NCI-H2029 treated with DMSO at 0.1 percent for 48 hours (cell line): Measurements from ENCODE around the gene ENKD1.

ENCODE experiments used
- DNase-seq: peaks from one replicate; lab custom pipeline; 2025; lab: John Stamatoyannopoulos, UW

ENKD1 gene

GRCh38 chr16:67662653-67663010 lies 3.9 kb downstream of the ENKD1 start:
- DNase-seq, result no peak

DNA sequence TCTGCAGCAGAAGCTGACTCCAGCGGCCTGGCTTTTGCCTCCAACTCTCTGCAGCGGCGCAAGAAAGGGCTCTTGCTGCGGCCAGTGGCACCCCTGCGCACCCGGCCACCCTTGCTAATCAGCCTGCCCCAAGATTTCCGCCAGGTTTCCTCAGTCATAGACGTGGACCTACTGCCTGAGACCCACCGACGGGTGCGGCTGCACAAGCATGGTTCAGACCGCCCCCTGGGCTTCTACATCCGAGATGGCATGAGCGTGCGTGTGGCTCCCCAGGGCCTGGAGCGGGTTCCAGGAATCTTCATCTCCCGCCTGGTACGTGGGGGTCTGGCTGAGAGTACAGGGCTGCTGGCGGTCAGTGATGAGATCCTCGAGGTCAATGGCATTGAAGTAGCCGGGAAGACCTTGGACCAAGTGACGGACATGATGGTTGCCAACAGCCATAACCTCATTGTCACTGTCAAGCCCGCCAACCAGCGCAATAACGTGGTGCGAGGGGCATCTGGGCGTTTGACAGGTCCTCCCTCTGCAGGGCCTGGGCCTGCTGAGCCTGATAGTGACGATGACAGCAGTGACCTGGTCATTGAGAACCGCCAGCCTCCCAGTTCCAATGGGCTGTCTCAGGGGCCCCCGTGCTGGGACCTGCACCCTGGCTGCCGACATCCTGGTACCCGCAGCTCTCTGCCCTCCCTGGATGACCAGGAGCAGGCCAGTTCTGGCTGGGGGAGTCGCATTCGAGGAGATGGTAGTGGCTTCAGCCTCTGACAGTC lies 4.5 kb downstream of the ENKD1 start:
- no peak for DNase-seq

- no peak for DNase-seq
Observed at GRCh38 chr16:67661101-67661761, 5.3 kb downstream of the ENKD1 start.

- DNase-seq, result peak; percentile 7
Observed at GRCh38 chr16:67660564-67661028, 6.0 kb downstream of the ENKD1 start, which contains the start of gene PARD6A. Gene PARD6A, plus strand, starts transcription at chr16:67660960. Its CDS starts 79 bp downstream, at chr16:67661039.

DNA sequence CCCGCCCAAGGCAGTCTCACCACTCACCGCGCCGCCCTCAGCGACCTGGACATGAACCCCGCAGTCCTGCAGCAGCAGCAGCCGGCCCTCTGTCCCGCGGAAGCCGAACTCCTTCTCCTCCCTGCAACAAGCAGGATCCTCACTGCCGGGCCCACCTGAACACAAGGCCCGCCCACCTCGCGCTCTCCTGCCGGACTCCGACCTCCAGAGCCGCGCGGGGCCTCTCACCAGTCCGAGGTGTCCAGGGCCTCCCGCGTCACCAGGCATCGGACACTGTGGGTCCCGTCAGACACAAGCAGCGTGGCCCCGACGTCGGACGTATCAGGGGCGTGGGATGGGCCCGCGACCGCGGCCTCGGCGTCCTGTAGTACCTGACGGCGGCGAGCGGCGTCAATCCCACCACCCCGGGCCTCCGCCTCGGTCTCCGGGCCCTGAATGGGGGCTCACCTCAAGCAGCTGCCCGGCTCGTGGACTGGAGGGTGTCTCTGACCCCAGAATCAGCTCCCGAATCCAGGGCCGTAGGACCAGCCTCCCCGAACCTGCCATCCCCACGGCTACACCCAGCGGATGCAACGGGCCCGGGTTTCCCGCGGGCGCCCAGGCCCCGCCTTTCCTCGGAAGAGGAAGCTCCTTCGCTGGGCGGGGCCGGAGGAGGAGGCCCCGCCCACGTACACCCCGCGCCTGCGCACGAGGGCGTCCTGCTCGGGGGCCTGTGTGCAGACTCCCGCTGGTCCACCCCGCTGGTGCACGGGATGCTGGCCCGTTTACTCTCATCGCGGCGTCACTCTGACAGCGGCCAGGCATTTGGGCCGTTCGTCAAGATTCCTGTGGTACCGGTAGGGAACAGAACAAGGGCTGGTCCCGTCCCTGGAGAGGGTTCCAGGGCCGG lies 6.6 kb downstream of the ENKD1 start, which contains the start of gene ACD:
ACD (minus strand) TSS at position 586 of the 889 bp plus-strand sequence; CDS start at position 546, 40 bp downstream.
- peak; percentile 18 for DNase-seq

- no peak for DNase-seq
Observed at GRCh38 chr16:67658849-67659674, 7.5 kb downstream of the ENKD1 start.

GRCh38 chr16:67657751-67658518 lies 8.6 kb downstream of the ENKD1 start:
- no peak for DNase-seq

GRCh38 chr16:67657017-67657608 lies 9.4 kb downstream of the ENKD1 start:
- no peak for DNase-seq

DNA sequence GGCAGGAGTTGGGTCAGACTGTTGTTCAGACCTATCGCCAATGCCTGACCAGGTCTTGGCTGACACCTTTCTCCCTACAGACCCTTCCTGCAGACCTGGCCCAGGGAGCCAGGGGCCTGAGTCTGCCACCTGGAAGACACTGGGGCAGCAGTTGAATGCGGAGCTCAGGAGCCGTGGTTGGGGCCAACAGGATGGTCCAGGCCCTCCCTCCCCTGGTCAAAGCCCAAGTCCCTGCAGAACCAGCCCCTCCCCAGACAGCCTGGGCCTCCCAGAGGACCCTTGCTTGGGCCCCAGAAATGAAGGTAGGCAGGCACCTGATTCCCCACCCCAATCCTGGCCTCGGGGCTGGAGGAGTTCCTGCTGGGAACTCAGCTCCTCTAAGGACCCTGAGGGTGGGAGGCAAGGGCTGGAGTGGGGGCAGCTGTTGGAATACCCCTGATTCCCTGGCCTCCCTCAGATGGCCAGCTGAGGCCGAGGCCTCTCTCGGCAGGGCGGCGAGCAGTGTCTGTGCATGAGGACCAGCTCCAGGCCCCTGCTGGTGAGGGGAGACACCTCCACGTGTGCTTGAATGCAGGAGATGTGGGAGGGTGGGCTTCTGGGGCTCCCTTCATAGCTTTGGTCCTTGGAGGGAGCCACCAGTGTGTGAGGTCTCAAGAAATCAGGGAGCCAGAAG lies 10.1 kb downstream of the ENKD1 start:
- no peak for DNase-seq

DNA sequence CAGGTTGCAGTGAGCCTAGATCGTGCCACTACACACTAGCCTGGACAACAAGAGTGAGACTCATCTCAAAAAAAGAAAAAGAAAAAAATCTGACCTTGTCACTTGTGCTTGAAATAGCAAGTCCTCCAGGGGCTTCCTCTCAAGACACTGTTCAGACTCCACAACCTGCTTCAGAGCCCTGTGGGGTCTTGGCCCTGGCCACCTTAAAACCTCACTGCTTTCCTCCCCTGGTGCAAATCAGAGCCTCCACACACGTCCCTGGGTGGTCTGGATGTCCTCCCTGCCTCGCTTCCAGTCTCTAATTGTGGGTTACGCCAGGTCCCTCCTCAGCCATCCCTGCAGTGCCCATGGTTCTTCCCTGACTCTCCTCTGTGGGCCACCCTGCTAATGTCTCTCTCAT lies 11.2 kb downstream of the ENKD1 start:
- DNase-seq, result no peak

GRCh38 chr16:67654403-67654911 lies 12.1 kb downstream of the ENKD1 start:
- DNase-seq, result no peak

DNA sequence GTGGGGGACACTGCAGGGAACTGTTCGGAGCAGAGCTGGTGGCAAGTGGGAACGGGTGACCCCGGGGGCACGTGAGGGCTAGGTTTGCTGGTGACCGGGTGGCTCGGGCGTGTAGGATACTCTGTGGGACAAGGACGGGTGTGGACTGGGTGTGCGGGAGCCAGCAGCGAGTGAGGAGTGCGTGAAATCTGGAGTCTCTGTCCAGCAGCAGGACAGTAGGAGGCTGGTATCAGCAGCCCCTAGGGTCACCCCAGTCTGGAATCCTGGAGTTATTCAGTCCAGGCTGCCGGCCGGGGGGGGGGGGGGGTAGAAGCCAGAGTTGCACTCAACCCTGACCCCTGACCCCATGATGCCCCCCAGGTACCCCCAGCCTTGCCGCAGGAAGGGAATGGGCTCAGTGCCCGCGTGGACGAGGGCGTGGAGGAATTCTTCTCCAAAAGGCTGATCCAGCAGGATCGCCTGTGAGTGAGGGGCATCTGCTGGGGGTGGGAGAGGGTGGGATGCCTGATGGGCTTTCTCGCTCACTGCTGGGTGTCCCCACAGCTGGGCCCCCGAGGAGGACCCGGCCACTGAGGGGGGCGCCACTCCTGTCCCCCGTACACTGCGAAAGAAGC lies 12.7 kb downstream of the ENKD1 start:
- no peak for DNase-seq

GRCh38 chr16:67653128-67653788 lies 13.3 kb downstream of the ENKD1 start:
- no peak for DNase-seq

- no peak for DNase-seq
Observed at GRCh38 chr16:67652578-67653127, 13.9 kb downstream of the ENKD1 start.

- DNase-seq, result no peak
Observed at GRCh38 chr16:67651847-67652246, 14.7 kb downstream of the ENKD1 start.

DNA sequence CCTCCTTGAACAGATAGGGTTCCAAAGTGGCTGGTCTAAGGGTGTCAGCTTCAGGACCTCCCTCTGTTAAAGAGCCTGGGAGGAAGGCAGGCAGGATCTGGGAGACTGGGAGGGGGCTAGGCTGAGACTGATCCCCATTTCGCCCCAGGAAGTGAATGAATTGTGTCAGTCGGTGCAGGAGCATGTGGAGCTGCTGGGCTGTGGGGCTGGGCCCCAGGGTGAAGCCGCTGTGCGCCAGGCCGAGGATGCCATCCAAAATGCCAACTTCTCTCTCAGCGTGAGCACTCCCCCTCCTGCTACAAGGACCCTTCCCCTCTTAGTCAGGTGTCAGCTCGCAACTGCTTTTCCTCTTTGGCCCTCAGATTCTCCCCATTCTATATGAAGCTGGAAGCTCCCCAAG lies 15.5 kb downstream of the ENKD1 start:
- DNase-seq, result no peak

GRCh38 chr16:67650023-67650422 lies 16.5 kb downstream of the ENKD1 start:
- DNase-seq, result no peak

- DNase-seq, result no peak
Observed at GRCh38 chr16:67649494-67649931, 17.0 kb downstream of the ENKD1 start.
